RWPE2 (cell line): Measurements from ENCODE around the gene IQCH.

Source experiments
- ATAC-seq: fragments of 200-7000 bp; cut with Tn5 transposase; 3 replicates; pipeline ENCODE4 v1.9.1; 2021; ENCODE audit warnings: low read depth
- DNase-seq: peaks from one replicate; pipeline ENCODE4 v3.0.0-alpha.2; 2020; ENCODE audit warnings: low spot score
- H3K27ac ChIP-seq: fragments of 450-650 bp; 2 replicates; pipeline ENCODE4 v1.5.1; 2017; ENCODE audit warnings: mild to moderate bottlenecking; ENCODE audit not compliant: poor library complexity, severe bottlenecking
- H3K27me3 ChIP-seq: fragments of 250-450 bp; sonication (Bioruptor Pico); 2 replicates; pipeline ENCODE4 v1.5.1; 2021; ENCODE audit warnings: mild to moderate bottlenecking, moderate library complexity; ENCODE audit not compliant: insufficient read depth, poor library complexity, severe bottlenecking
- H3K36me3 ChIP-seq: fragments of 250-450 bp; sonication (Bioruptor Pico); 2 replicates; pipeline ENCODE4 v1.5.1; 2020; ENCODE audit warnings: low read depth, mild to moderate bottlenecking, moderate library complexity
- H3K4me1 ChIP-seq: fragments of 250-450 bp; sonication (Bioruptor Pico); 2 replicates; pipeline ENCODE4 v1.5.1; 2021; ENCODE audit warnings: mild to moderate bottlenecking, moderate library complexity; ENCODE audit not compliant: insufficient read depth, poor library complexity, severe bottlenecking
- H3K4me3 ChIP-seq: fragments of 250-450 bp; sonication (Bioruptor Pico); 2 replicates; pipeline ENCODE4 v1.5.1; 2021; ENCODE audit warnings: mild to moderate bottlenecking, moderate library complexity; ENCODE audit not compliant: severe bottlenecking
- H3K9me3 ChIP-seq: fragments of 250-450 bp; sonication (Bioruptor Pico); 2 replicates; pipeline ENCODE4 v1.5.1; 2021; ENCODE audit warnings: mild to moderate bottlenecking, moderate library complexity; ENCODE audit not compliant: severe bottlenecking
- TF ChIP-seq, protein P1 (sequence below): fragments of 450-650 bp; IDR thresholded peaks from one replicate; pipeline ENCODE4 v1.5.1; 2017; ENCODE audit warnings: mild to moderate bottlenecking, moderate library complexity; ENCODE audit not compliant: poor library complexity, severe bottlenecking

The IQCH gene

DNA sequence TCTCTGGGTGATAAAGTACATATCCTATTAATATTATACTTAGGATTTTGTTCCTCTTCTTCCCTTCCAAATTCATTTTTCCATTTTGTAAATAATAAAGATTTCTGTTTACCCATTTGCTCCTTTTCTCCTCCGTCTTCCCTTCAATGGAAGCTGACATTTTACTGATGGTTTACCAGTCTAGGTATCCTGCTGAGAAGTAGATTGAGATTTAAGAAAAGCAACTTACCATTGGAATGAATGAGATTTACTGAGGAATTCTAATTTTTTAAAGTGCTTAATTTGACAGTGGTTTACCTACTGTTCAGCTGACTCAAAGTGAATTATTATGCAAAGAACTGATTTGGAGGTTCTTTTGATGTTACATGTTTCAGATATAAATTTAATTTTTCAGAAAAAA is 268.7 kb downstream of the IQCH start:
- H3K36me3 ChIP-seq = peaks cover 31% of the 10 kb centered on the region
- no peak overlapping the region for H3K4me3 ChIP-seq
- H3K4me1 ChIP-seq = peaks cover 17% of the 10 kb centered on the region
- no peaks in the 10 kb centered on the region for H3K27me3 ChIP-seq
- H3K9me3 ChIP-seq = no peaks in the 10 kb centered on the region
- ATAC-seq (no peak), DNase-seq (no peak)
- TF ChIP-seq, protein P1, sequence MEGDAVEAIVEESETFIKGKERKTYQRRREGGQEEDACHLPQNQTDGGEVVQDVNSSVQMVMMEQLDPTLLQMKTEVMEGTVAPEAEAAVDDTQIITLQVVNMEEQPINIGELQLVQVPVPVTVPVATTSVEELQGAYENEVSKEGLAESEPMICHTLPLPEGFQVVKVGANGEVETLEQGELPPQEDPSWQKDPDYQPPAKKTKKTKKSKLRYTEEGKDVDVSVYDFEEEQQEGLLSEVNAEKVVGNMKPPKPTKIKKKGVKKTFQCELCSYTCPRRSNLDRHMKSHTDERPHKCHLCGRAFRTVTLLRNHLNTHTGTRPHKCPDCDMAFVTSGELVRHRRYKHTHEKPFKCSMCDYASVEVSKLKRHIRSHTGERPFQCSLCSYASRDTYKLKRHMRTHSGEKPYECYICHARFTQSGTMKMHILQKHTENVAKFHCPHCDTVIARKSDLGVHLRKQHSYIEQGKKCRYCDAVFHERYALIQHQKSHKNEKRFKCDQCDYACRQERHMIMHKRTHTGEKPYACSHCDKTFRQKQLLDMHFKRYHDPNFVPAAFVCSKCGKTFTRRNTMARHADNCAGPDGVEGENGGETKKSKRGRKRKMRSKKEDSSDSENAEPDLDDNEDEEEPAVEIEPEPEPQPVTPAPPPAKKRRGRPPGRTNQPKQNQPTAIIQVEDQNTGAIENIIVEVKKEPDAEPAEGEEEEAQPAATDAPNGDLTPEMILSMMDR = no peak
- H3K27ac ChIP-seq = no peak overlapping the region

- Histone ChIP-seq H3K27ac (no peak overlapping the region), H3K9me3 (no peaks in the 10 kb centered on the region), H3K36me3 (peaks cover 31% of the 10 kb centered on the region), H3K27me3 (no peaks in the 10 kb centered on the region), H3K4me3 (no peak overlapping the region), H3K4me1 (peaks cover 17% of the 10 kb centered on the region)
- no peak for ATAC-seq
- TF ChIP-seq, protein P1 = no peak
- DNase-seq = no peak
Measured at GRCh38 chr15:67524235-67524634, 269.6 kb downstream of the IQCH start.

- no peak for DNase-seq
- Histone ChIP-seq H3K4me1 (peaks cover 25% of the 10 kb centered on the region), H3K36me3 (peaks cover 22% of the 10 kb centered on the region), H3K9me3 (no peaks in the 10 kb centered on the region), H3K4me3 (no peak overlapping the region), H3K27ac (no peak overlapping the region), H3K27me3 (no peaks in the 10 kb centered on the region)
- no peak for ATAC-seq
- TF ChIP-seq, protein P1 = no peak
Measured at GRCh38 chr15:67528513-67528912, 273.9 kb downstream of the IQCH start.

- Histone ChIP-seq H3K27ac (peak overlapping the region; percentile 65), H3K4me1 (peaks cover 19% of the 10 kb centered on the region), H3K9me3 (no peaks in the 10 kb centered on the region), H3K27me3 (no peaks in the 10 kb centered on the region), H3K36me3 (peaks cover 14% of the 10 kb centered on the region), H3K4me3 (no peak overlapping the region)
- peak; percentile 96 for ATAC-seq
- TF ChIP-seq, protein P1 = no peak
- DNase-seq = no peak
Measured at GRCh38 chr15:67531379-67531914, 276.9 kb downstream of the IQCH start.

- ATAC-seq = no peak
- Histone ChIP-seq H3K27ac (no peak overlapping the region), H3K9me3 (no peaks in the 10 kb centered on the region), H3K36me3 (no peaks in the 10 kb centered on the region), H3K4me3 (no peak overlapping the region), H3K27me3 (no peaks in the 10 kb centered on the region), H3K4me1 (peaks cover 19% of the 10 kb centered on the region)
- TF ChIP-seq, protein P1 = no peak
- DNase-seq = no peak
Measured at GRCh38 chr15:67533873-67534272, 279.3 kb downstream of the IQCH start.
